Fibroblast of villous mesenchyme (primary cell): ENCODE results near the gene TOX2. TPM values are rescaled to one million over a fixed set of nuclear protein-coding genes. Genes with fewer than 3 reads are reported as not detected.

Experiments used
- DNase-seq: peaks from one replicate; pipeline ENCODE4 v3.0.0-alpha.2; 2010; ENCODE audit warnings: low read depth
- H3K4me3 ChIP-seq: 2 replicates; pipeline ENCODE4 v1.5.1; 2011; ENCODE audit warnings: low read depth, mild to moderate bottlenecking, low read length
- total RNA-seq: library from RNA; depleted of rRNA; stranded (reverse); fragments of >200 nt; gene quantifications from 2 replicates; pipeline ENCODE4 v1.2.3, GENCODE V29; 2012
- TF ChIP-seq, protein P1 (sequence below): IDR thresholded peaks from 2 replicates; pipeline ENCODE4 v1.5.1; 2012; ENCODE audit warnings: low read depth, mild to moderate bottlenecking, low read length; ENCODE audit not compliant: insufficient read depth

The TOX2 gene
- total RNA-seq, 1 donor, result 0.43 TPM

GRCh38 chr20:43974695-43975094 is 60.0 kb downstream of the TOX2 start:
- TF ChIP-seq, protein P1, sequence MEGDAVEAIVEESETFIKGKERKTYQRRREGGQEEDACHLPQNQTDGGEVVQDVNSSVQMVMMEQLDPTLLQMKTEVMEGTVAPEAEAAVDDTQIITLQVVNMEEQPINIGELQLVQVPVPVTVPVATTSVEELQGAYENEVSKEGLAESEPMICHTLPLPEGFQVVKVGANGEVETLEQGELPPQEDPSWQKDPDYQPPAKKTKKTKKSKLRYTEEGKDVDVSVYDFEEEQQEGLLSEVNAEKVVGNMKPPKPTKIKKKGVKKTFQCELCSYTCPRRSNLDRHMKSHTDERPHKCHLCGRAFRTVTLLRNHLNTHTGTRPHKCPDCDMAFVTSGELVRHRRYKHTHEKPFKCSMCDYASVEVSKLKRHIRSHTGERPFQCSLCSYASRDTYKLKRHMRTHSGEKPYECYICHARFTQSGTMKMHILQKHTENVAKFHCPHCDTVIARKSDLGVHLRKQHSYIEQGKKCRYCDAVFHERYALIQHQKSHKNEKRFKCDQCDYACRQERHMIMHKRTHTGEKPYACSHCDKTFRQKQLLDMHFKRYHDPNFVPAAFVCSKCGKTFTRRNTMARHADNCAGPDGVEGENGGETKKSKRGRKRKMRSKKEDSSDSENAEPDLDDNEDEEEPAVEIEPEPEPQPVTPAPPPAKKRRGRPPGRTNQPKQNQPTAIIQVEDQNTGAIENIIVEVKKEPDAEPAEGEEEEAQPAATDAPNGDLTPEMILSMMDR, result no peak
- H3K4me3 ChIP-seq, result no peak overlapping the region
- DNase-seq, result no peak

DNA sequence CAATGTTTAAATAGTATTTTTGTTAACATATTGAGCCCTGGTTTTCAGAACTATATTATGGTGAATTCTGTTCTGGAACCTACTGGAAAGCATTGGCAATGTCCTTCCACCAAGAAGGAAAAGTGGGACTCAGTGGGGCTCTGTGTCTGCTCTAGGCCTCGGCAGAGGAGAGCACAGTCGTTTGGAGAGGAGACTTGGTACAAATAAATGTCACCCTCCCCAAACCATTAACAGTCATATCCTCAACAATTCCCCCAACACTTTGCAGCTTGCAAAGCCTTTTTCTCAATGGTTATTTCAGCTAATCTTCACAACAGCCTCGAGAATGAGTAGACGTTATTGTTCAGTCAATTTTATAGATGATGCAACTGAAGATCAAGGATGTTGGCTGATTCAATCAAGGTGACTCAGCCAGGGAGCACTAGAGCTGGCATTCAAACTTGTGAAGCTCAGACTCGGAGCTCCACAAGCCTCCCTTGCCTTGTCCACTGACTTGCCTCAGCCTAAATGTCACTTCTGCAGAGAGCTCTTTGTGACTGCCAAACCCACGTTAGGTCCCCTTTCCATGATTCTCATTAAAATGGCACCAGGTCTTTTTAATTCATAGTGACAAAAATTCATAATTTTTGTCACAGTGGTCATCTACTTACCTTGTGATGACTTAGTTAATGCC is 60.6 kb downstream of the TOX2 start:
- DNase-seq, result peak; percentile 68
- no peak overlapping the region for H3K4me3 ChIP-seq
- TF ChIP-seq, protein P1, result no peak

GRCh38 chr20:43976547-43976946 is 61.9 kb downstream of the TOX2 start:
- TF ChIP-seq, protein P1, result no peak

DNA sequence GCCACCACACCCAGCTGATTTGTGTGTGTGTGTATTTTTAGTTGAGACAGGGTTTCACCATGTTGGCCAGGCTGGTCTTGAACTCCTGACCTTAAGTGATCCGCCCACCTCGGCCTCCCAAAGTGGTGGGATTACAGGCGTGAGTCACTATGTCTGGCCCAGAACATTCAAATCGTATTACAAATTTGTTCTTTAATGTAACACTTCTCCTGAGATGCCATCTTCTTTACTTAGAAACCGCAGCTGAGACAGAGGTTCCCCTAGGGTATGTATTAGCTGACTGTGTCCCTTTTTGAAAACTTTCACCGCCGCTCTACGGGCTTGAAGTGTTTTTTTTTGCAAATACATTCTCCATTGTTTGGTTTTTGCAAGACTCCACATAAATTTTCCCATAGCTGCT is 62.6 kb downstream of the TOX2 start:
- peak; percentile 51 for DNase-seq
- no peak overlapping the region for H3K4me3 ChIP-seq
- TF ChIP-seq, protein P1, result no peak

More at GRCh38 chr20:43976547-43976946, 61.9 kb downstream of the TOX2 start:
- DNase-seq, result no peak
- H3K4me3 ChIP-seq, result no peak overlapping the region

DNA sequence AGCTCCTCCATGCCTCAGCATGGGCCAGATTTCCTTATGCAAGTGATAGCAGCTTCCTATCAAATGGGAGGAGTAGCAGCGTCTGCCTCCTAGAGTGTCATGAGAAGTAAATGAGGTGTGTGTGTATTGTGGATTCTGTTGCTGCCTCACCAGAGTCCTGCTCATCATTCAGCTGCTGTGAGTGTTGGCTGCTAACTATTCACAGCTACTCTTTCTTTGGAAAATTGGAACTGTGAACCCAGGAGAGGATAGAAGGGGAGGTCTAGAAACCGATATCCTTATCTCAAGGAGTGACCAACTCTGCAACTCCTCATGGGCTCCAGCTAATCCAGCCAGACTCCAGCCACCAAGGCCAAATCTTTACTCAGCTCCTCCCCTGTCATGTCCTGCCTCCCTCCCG is 63.3 kb downstream of the TOX2 start:
- DNase-seq, result no peak
- TF ChIP-seq, protein P1, result no peak
- no peak overlapping the region for H3K4me3 ChIP-seq

DNA sequence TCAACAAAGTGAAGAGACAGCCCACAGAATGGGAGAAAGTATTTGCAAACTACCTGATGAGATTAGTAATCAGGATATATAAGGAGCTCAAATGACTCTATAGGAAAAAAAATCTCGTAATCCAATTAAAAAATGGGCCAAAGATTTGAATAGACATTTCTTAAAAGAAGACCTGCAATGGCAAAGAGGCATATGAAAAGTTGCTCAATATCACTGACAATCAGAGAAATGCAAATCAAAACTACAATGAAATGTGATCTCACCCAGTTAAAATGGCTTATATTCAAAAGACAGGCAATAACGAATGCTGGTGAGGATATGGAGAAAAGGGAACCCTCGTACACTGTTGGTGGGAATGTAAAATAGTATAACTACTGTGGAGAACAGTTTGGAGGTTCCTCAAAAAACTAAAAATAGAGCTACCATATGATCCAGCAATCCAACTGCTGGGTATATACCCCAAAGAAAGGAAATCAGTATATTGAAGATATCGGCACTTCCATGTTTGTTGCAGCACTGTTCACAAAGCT is 65.0 kb downstream of the TOX2 start:
- DNase-seq, result no peak
- TF ChIP-seq, protein P1, result no peak
- H3K4me3 ChIP-seq, result no peak overlapping the region
